HG03095 (cell line): ENCODE measurements around the gene MAP2K3.
A peak's percentile ranks its signal among the peaks of the same experiment; 100 is the strongest.
"Not testable (repeated sequence)": the region's sequence is repeated elsewhere in the genome, so short reads cannot be mapped to it uniquely, and the experiment has no call there.

Experiments
- ATAC-seq: cut with Tn5 transposase; IDR thresholded peaks from one replicate; pipeline ENCODE4 v1.9.1; 2021; ENCODE audit warnings: moderate library complexity; ENCODE audit not compliant: unreplicated experiment

The MAP2K3 gene

GRCh38 chr17:21327921-21328320 lies 43.4 kb downstream of the MAP2K3 start:
- not testable (repeated sequence) for ATAC-seq

- ATAC-seq: not testable (repeated sequence)
Observed at GRCh38 chr17:21328778-21329177, 44.3 kb downstream of the MAP2K3 start.

GRCh38 chr17:21330436-21331160 lies 46.1 kb downstream of the MAP2K3 start:
- ATAC-seq: no peak

DNA sequence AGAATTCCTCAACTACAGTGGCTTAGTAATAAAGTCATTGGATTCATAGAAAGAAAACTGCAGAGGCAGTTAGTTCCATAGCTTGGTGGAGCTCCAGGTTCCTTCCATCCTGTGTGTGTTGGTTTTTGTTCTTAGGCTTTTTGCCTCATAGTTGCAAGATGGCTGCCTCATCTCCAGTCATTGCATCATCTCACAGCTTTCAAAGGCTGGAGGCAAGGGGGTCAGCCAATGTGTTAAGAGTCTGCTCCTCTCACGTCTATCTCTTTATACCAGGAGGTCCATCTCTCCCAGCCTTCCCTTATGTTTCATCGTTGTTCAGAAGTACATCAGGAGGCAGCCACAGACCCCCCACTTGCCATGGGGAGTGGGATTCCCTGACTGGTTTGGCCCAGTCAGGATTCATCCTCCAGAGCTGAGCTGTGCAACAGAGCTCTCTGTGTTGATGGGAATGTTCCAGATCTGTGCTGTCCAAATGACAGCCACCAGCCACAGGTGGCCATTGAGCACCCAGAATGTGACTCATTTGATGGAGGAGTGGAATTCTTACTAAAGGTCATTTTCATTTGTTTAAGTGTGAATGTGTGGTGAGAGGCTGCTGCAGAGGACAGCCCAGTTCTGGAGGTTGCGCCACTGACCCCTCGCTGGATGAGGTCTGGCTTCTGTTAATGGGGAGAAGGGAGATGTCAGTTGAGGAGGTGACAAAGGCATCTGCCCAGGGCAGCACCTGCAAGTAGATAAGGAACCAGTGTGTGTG lies 52.2 kb downstream of the MAP2K3 start:
- not testable (repeated sequence) for ATAC-seq

GRCh38 chr17:21337981-21338625 lies 53.6 kb downstream of the MAP2K3 start:
- ATAC-seq: not testable (repeated sequence)

DNA sequence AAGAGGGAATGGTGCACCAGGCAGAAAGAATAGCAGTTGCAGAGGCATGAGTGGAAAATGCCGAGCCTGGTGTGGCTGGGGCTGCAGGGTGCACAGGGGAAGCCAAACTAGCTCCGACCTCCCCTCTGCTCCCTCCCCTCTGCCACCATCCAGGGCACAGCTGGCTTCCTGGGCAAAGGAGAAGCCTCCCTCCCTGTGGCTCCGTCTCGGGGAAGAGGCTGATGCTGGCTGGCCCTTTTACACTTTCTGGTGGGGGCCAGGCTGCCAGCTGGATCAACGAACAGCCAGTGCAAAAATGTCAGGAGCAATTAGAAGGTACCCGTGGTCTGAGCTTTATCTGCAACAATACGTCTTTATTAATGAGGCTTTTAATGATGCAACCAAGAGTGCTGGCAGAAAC lies 54.5 kb downstream of the MAP2K3 start:
- ATAC-seq: no peak

DNA sequence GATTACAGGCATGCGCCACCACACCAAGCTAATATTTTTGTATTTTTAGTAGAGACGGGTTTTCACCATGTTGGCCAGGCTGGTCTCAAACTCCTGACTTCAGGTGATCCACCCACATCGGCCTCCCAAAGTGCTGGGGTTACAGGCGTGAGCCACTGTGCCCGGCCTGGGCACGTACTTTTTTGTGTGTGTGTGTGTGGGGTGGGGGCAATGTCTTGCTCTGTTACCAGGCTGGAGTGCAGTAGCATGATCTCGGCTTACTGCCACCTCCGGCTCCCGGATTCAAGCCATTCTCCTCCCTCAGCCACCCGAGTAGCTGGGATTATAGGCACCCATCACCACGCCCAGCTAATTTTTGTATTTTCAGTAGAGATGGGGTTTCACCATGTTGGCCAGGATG lies 55.1 kb downstream of the MAP2K3 start:
- not testable (repeated sequence) for ATAC-seq

DNA sequence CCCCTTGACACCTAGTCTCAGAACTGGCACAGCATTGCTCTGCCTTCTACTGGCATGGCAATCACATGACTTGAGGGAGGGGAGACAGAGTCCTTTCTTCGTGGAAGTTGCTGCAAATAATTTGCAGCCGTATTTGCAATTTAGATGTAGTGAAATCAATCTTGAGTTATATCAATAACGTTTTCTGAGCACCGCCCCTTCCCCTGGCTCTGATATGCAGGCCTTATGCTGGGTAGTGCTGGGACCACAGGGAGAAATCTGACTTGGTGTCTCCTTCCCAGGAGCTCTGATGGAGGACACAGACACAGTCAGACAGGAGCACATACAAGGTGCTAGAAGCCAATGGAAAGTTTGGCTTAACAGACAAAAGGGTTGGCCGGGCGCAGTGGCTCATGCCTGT lies 55.9 kb downstream of the MAP2K3 start:
- ATAC-seq: not testable (repeated sequence)

DNA sequence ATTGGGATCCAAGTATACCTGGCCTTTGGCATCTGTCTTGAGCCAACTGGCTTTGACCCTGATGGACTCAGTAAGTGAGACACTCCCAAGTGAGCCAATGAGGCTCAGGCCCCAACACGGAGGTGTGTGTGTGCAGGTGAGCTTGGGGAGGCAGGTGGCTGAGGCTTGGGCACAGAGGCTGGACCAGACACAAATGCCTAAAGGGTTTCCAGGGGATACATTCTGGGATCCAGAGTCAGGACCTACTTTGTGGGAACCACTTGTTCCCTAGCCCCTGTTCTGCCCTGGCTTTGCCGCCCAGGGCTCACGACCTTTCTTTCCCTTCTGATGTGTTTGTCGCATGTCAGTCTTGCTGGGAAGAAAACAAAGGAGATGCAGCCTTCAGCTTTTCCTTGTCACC lies 56.8 kb downstream of the MAP2K3 start:
- ATAC-seq: not testable (repeated sequence)

DNA sequence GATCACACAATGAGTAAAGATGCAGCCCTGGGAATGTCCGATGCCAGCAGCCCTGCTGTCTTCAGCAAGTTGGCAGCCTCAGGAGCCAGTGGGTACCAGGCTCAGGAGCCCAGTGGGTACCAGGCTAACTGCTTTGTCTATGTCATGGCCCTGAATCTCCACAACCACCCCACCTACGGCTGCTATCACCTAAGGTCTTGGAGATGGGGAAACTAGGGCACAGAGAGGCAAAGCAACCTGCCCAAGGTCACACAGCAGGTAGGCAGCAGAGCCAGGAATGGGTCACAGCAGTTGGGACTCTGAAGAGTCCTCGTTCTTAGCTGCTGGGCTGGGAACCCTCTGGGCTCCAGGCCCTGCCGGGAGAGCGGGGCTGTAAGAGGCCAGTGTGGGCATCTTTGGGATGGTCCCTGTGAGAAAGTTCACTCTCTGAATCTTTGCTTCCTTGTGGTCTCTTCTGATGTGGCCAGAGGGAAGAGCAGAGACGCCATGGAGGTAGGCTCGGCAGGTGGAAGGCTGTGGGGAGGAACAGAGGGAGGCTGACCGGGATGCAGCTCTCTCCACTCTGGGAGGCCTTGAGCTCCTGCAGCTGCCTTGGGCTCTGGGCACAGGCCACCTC lies 57.5 kb downstream of the MAP2K3 start:
- not testable (repeated sequence) for ATAC-seq

DNA sequence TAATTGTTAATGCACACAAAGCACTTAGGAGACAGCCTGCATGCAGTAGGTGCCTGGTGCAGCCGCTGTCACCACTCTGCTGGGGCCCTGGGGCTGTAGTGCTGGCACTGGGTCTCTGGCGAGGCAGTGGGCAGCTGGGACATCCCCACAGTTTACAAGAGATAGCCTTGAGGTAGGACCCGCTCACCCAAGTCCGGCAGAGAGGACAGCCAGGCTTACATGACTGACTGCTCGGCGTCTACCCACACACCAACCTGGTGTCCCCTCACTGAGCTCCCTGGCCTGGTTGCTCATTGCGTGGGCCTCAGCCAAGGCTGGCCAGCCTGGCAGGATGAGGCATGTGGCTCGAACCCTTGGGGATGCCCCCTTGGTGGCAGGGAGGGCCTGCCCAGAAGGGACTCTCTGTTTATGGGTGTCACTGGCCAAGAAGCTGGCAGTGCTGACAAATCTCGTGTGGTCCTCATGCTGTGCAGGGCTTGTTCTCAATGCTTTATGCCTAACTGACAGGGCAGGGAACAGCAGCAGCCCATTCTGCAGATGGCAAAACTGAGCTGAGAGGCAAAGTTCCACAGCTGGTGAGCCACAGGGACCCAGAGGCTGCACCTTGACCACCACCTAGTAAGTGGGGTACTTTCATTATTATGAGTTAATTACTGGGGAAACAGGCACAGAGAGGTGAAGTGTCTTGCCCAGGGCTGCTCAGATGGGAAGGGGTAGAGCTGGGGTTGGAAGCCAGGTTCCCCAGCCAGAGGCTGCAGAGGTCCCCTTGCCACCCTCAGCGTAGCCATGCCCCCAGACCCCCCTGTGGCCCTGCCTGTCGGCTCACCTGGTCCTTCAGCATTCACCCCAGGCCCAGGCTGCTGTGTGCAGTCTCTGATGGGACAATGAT lies 58.8 kb downstream of the MAP2K3 start:
- not testable (repeated sequence) for ATAC-seq

- ATAC-seq: not testable (repeated sequence)
Observed at GRCh38 chr17:21344801-21345200, 60.3 kb downstream of the MAP2K3 start.

- ATAC-seq: no peak
Observed at GRCh38 chr17:21345236-21345635, 60.7 kb downstream of the MAP2K3 start.

- not testable (repeated sequence) for ATAC-seq
Observed at GRCh38 chr17:21346107-21346506, 61.6 kb downstream of the MAP2K3 start.

- not testable (repeated sequence) for ATAC-seq
Observed at GRCh38 chr17:21346651-21347250, 62.2 kb downstream of the MAP2K3 start.

DNA sequence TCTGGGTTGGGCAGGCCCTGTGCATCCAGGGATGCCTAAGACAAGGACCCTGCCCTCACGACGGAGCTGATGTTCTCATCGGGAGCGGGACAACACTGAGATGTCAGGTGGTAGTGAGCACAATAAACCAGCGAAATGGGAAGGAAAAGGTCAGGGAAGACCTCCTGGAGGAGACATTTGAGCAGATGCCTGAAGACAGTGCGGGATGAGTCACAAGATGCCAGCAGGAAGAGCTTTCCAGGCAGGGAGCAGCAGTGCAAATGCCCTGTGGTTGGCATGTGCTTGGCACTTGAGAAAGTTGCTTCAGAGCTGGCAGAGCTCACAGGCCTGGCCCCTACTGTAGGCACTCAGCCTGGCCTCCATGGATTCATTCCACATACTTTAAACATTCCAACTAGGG lies 63.1 kb downstream of the MAP2K3 start:
- ATAC-seq: not testable (repeated sequence)

DNA sequence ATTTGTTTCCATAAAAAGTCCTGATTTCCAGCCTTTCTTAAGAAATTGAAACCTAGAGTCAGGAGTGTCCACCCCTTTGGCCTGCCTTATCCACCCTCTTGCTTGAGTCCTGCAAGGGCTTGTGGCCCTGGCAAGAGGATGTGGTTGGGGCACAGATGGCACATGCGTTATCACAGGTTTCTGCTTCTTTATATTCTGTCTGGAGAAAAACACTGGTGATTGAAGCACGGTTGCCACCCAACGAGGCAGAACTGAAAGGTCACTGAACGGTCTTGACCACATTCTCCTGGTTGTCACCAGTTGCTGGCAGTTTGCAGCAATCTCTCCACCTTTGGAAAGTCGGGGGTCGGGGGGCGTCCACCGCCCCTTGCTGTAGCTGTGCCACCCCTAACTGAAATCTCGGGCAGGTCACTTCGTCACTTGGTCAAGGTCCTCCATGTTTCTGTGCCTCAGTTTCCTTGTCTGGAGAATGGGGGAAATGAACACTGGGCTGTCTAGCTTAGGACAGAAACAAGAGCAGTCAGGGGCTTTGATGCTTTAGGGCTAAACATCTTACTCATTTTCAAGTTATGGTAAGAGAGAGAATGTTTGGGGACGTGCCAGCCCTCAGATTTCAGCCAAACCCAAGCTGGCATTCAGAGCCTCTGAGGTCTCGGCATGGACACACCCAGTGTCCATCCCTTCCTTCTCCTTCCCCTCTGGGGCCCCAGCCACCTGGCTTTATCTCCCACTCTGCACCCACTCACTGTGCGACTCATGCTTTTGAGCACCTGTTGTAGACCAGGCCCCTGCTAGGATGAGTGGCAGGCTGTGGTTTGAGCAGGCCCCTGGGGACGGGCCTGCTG lies 63.8 kb downstream of the MAP2K3 start:
- ATAC-seq: peak; percentile 57

DNA sequence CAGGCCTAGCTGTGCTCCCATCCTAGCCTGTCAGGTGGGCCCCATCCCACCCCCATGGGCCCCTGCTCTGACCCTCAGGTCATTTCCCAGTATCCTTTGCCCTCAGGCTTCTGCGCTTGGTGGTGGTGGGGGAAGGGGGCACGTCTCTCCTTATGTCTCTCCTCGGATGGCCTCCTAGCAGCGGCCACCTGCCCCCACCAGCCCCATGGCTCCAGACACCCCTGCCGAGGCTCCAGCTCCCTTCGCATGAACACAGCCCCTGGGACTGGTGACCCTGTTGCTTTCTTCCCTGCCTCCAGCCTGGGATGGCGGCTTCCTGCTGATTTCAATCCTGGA lies 64.4 kb downstream of the MAP2K3 start:
- not testable (repeated sequence) for ATAC-seq
